NCI-H2107 (cell line): ENCODE measurements around the gene LDLRAD4.

Source experiments
- DNase-seq: peaks from one replicate; lab custom pipeline; 2025; lab: John Stamatoyannopoulos, UW

Gene LDLRAD4

DNA sequence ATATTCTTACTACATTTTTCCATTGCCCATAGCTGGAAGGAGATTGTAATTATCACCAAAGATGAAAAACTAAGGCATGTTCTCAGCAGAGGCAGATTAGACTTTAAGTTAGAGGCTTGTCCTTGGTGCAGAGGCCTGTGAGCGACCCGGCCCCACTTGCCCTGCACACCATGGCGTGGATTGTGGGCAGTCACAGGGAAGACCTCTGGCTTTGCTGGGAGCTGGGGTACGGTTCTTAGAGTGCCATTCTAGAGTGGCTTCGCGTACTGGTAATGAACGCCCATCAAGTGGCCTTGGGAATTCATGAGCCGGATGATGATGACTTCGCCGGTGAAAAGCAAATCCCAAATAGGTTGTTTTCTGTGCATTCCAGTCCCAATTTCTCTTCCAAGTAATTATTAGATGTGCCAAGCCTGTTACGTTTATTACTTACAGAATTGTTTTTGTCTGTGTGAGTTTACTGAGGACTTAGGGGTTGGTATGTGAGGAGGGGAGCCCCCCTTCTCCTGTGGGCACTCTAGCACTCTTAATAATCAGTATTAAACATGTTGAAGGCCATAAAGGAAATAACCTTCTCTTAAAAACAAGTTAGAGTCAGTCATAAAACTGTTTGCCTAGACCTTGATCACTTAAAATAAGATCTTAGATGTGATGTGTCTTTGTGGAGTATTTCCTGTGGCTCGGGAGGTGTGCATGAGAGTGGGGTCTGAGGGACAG, 90.6 kb downstream of the LDLRAD4 start:
- DNase-seq: no peak

DNA sequence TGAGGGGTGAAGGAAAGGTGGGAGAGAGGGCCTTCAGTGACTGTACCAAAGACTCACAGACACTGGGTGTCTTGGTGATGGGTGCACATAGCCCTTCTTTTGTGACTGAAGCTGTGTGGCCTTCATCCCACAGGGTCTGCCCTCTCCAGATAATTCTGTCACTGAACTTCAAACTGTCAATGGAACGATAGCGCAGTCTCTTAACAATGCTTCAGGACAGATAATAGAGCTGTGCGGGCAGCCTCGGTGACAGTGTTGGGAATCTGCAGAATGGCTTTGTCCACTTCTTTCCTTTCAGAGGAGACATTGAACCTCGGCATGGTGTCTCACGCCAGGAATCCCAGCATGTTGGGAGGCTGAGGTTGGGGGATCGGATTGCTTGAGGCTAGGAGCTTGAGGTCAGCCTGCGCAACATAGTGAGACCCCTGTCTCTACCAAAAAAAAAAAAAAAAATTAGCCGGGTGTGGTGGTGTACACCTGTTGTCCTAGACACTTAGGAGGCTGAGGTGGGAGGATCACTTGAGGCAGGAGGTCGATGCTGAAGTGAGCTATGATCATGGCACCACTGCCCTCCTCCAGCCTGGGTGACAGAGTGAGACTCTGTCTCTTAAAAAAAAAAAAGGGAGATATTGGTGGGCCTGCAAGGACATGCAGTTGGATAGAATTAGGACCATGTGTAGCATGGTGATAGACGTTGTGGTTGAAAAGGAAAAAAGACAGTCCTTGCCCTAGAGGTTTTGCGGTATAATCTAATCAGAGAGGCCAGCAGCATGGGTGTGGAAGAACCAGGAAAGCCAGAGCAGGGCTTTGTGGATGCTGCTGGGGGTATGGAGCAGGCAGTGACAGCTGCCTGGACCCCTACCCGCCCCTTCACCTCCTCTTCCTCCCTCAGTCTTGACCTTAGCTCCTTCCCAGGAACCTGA, 91.4 kb downstream of the LDLRAD4 start:
- DNase-seq: no peak

DNA sequence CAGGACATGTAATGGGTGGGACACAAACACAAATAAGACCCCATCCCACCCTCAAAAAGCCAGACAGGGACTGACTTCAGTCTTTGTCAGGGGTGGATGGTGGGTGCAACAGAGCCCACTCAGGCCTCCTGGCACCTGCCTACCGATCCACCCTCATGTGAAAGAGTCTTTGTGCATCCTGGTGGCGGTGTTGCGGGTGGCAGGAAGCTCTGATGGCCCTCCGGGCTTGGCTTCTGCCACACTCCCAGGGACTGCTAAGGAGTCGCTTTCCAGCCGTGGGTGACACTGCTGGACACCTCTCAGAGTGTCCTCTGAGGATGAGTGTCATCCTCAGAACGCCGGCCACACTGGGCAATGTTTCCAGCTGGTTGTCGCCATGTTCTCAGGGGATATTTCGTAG, 92.6 kb downstream of the LDLRAD4 start:
- DNase-seq: no peak

DNA sequence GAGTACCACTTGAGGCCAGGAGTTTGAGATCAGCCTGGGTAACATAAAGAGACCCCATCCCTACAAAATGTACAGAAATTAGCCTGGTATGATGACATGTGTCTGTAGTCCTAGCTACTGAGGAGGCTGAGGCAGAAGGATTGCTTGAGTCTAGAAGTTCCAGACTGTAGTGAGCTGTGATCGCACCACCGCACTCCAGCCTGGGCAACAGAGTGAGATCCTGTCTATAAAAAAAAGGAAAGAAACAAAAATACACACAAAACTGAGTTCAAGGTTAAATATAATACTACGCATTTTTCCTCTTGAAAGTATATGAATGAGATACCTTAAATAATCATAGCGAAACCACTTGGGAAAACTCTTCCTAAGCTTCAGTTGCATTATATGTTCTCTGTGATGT, 94.0 kb downstream of the LDLRAD4 start:
- no peak for DNase-seq

DNA sequence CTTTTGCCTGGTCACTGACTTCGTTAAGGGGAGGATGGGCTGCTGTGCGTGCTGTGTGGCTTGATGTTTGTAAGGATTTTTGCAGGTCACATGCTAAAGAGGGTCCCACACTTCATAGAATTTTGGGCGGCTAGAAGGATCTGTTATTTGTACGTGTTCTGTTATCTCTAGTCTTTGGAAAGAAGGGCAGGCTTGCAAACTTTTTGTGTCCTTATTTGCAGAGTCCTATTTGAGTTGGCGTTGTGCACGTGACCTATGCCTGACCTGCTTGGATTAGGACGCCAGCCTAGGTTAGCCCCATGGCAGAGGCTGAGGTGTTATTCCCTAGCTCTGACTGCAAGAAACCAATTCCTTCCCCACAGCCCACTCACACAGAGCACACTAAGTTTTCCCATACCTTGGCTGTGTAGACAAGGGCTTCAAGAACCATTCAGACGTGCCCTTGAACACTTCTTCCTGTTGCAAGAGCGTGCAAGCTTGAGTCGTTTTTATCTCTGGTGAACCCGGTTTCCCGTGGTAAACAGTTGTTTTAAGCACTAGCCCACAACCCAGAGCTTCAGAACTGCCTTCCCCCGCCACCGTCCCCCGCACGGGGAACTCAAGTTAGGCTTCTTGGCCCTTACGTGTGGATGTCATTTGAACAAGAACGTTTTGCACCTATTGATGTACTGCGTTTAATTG, 94.6 kb downstream of the LDLRAD4 start:
- DNase-seq: no peak

DNA sequence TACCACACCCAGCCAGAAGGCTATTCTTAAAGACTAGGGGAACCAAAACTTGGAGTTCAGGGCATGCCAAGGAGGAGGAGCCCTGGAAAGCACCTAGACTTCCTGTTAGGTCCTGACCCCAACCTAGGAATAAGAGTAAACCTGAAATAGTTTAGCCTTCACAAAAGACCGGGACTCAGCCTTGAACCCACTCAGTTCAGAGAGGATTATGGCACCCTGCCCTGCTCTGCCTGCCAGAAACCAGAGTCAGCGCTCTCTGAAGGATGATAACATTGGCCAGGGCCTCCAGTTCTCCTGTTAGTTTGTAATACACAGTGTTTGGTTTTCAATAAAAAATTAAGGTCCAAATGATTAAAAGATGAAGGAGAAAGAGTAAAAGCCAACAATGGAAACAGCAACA, 96.4 kb downstream of the LDLRAD4 start:
- no peak for DNase-seq

DNA sequence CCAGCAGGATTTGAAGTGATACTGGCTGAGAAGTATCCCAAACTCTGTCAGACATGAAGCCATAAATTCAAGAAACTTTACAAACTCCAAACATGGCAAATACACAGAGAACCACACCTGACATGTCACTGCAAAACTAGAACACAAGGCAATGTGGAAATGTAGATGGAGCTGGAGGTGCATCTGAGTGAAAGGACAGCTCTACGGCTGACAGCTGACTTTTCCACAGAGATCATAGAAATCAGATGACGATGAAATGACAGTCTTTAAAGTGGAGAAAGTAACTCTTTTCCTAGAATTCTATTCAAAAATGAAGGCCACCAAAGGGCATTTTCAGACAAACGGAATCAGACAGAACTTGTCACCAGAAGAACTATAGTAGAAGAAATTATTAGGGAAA, 97.5 kb downstream of the LDLRAD4 start:
- DNase-seq: no peak

DNA sequence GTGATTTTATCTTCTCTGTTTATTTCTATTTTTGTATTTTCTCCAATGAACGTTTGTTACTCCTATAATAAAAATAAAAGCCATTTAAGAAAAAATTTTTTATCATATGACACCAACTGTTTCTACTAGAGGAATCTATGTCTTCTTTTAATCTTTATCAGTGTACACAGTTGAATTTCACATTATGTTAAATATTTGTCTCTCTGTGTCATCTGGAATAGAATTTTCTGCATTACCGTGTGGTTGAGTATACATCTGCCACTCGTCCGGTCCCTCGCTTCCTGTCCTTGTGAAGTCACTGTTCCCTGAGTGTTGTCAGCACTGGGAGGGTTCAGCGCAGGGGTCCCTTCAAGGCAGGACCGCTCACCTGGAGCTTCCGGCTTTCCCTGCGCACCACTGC, 99.2 kb downstream of the LDLRAD4 start:
- no peak for DNase-seq

DNA sequence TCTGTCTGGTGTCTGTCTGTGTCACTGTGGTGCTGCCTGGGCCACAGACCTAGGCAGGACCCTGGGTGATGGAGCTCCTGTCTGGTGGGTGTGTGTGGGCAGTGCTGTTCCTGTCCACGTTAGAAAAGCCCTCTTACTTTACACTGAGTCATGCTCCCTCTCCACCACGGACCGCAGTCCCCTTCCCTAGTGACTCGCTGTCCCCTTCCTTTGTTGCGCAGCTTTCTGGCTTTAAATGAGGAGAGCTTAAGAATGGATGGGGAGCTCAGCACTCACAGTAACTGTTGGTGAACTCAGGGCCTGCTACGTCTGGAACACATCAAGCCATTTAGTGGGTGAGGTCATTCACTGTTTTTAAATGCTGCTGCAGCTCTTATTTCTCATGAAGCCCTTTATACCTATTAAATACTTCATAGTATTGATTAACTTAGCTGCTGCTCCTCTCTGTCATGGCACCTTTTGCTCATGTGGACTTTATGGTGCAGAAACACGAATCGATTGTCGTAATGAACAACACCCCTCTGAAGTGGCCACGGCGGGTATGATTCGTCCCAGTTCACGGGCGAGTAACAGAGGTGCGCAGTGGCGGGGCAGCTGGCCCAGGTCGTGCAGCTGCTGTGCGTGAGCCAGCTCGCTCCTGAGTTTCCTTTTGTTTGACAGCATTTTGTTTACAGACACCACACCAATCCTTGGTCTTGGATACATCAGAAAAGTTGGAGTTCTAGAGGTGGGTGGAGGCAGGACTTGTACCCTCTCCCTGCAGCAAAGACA, 100.4 kb downstream of the LDLRAD4 start:
- no peak for DNase-seq

DNA sequence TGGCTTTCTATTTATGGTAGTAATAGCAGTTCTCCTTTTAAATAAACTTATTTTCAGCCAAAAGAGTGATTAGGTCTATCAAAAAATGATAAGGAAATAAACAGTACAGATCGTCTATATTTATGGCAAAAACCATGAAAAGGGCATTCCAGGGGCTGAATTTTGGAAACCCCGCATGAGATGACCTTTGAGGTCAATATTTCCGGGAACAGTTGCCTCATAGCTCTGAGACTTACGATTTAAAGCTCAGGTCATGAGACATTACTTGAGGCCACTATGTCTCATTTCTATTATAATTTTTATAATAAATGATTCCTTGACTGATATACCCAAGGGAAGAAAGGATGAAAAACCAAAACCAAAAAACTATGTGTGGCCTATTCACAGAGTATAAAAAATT, 101.1 kb downstream of the LDLRAD4 start:
- no peak for DNase-seq

DNA sequence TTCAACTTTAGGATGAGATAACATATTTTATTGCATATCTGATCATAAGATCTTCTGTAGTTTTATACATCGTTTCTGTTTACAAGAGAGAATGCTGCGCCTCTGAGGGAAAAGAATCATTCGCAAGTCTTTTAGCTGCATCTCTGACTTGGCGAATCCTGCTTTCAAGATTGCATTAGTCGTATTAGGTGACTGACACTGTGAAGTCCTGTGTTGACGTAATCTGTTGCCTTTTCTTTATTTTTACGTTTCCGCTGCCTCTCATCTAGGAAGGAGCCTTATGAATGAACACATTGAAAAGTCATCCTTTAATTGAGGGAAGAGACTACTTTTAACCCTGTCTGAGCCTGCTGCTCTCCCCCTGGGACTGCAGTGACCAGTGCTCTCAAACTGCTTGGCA, 101.5 kb downstream of the LDLRAD4 start:
- no peak for DNase-seq

DNA sequence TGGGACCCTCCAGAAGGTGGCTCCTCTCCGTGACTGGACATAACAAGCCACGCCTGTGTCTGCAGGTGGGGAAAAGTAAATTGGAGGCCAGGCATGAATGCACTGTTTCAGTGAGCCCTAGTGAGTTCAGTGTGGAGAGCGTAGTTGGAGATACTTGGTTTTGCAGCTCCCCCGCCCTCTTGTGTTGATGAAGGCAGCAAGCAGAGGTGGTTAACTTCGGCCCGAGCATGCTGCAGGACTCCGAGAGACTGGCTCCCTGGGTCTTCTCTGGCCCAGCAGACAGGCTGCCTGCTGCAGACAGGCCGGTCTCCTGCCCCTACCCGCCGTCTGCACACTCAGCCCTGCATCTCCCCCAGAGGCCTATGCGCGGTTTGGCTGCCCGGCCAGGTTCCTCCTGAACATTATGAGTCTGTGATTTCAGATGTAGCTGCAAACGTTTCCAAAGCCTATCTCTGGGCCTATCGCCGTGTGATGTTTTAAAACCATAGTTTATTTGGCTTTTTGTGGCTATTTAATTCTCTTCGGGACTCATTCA, 102.4 kb downstream of the LDLRAD4 start:
- DNase-seq: no peak

DNA sequence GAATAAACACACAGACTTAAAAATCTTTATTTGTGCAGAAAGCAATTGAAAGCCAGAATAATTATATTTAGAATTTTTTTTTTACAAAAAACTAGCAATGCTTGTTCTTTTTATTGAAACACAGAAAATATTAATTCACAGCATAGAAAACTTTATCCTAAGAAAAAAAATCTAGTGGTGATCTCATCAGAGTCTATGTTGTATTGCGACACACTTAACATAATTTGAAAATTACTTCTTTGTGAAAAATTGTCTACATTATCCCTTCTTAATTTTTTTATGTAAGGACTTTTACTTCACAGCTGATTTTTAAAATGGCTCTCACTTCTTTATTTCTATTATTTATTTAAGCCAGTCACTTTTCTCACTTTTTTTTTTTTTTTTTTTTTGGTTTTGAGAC, 103.4 kb downstream of the LDLRAD4 start:
- DNase-seq: no peak

DNA sequence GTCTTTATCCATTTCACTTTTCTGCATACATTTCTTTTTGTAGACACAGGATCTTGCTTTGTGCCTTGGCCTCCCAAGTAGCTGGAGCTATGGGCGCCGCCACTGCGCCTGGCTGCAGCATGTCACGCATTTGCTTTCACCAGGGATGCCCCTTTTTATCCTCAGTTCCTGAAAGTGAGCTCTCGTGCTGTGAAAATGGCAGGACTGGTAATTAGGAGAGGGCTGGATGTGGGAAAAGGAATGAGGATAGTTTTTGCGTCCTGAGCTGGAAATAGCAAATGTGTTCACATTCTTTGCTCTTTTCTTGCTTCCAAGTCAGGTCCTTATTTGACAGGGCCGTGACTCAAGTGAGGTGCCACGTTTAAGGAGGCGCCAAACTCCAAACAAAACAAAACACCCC, 104.6 kb downstream of the LDLRAD4 start:
- no peak for DNase-seq

DNA sequence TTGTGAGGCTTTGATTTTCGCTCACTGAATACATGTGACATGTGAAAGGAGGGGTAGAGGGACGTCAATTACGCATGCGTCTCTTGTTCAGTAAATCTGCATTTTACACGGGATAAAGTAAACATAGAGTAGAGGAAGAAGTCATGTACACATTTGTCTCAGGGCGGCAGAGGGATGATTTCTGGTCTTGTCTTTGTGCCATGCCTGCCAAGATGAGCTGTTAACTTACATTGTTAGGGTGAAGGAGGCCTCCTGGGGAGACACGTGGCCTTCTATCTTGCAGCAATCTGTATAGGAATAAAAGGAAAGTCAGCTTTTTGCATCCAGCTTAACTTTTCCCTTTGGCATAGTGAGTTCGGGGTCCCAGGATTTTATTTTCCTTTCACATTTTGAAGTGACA, 106.3 kb downstream of the LDLRAD4 start:
- no peak for DNase-seq

DNA sequence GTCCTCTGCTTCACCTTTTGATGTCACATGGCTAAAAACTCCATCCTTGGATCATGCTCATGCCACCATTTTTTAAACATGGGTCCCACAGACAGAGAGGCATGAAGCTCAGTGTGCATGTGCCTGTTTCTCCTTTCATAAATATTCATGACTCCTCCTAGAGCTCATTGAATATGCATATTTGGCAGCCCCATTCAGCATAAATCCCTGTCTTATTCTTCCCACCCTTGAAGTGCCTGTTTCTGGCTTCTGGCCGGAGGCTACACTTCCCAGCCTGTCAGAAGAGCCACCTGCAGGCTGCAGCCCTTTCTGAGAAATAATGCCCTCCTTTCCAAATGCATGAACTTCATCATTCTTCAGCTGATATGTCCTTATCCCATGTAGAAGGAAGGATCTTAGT, 109.7 kb downstream of the LDLRAD4 start:
- no peak for DNase-seq

DNA sequence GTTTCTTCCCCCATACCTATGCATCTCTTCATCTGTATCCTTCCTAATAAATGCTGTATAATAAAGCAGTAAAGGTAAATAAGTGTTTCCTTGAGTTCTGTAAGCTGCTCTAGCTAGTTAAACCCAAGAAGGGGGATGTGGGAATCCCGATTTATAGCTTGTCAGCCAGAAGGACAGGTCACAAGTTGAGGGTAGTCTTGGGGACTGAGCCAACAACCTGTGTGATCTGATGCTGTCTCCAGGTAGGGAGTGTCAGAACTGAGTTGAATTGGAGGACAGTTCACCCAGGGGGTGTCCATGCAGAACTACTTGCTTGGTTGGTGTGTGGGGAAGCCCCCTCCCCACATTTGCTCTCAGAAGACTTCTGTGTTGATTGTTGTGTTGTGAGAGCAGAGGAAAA, 112.4 kb downstream of the LDLRAD4 start:
- DNase-seq: no peak

DNA sequence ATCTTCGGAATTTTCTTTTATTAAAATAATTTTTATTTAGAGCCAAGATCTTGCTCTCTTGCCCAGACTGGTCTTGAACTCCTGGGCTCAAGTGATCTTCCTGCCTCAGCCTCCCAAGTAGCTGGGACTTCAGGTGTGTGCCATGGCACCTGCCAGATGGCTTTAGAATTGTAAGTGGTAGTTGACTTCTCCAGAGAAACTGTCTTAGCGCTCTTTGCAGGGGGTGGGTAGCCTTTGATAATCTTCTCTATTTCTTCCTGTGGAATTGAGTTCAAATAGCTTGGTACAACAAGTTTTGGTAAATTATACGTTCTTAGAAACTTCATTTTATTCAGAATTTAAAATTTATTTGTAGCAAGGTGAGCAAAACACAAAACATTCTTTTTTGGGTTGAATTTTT, 113.3 kb downstream of the LDLRAD4 start:
- no peak for DNase-seq

DNA sequence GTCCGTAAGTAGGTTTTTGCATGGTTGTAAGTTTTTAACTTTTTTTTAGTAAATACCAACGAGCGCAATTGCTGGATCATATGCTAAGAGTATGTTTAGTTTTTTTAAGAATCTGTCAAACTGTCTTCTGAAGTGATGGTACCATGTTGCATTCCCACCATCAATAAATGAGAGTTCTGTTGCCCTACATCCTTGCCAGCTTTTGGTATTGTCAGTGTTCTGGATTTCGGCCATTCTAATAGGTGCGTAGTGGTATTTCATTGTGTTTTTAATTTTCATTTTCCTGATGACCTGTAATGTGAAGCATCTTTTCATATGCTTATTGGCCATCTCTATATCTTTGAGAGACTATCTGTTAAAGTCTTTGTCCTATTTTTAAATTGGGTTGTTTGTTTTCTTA, 114.3 kb downstream of the LDLRAD4 start:
- no peak for DNase-seq

DNA sequence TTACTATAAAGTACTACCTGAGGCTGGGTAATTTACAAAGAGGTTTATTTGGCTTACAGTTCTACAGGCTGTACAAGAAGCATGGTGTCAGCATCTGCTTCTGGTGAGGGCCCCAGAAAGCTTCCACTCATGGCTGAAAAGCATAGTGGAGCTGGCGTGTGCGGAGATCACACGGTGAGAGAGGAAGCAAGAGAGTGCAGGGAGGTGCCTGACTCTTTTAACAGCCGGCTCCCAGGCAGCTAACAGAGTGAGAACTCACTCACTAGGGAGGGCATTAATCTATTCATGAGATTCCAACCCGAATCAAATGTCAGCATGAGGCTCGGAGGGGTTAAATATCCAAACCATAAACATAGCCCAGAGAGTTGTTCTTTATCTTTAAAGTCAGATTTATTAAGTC, 117.3 kb downstream of the LDLRAD4 start:
- no peak for DNase-seq

DNA sequence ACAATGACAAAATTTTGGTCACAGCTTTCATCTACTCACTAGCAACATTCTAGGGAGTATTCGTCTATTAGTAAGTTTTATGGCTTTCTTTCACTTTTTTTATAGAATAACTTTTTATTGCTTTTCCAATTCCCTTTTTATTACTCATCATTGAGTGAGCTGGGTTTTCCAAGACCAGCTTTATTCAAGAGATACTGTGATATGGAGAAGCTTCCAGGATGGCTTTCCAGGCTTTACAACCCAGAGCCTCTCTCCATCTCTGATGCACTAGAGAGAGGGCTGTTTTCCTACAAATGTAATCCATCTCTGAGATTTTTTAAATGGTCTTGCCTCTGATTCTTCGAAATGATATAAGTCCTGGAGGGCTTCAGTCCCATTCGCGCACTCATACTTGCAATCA, 118.3 kb downstream of the LDLRAD4 start:
- DNase-seq: no peak

DNA sequence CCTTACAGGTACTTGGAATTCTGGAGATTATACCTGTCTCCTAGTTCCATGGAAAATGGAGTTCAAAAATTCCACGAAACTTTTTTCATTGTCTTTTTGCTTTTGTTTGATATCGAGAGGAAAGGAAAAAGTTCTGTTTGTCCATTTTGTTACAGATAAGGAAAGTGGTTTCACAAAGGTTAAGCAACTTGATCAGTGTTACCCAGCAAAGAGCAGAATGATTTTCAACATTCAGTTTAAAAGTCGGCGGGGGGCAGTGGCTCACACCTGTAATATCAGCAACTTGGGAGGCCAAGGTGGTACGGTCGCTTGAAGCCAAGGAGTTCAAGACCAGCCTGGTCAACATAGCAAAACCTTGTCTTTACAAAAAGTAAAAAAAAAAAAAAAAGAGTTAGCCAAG, 118.8 kb downstream of the LDLRAD4 start:
- no peak for DNase-seq
